DMS 273 (cell line): ENCODE results near the gene EPHA1.

ENCODE experiments used
- DNase-seq: peaks from one replicate; lab custom pipeline; 2025; ENCODE audit not compliant: unreplicated experiment; lab: John Stamatoyannopoulos, UW

Gene EPHA1

GRCh38 chr7:143352531-143353002 is 56.1 kb downstream of the EPHA1 start:
- no peak for DNase-seq

DNA sequence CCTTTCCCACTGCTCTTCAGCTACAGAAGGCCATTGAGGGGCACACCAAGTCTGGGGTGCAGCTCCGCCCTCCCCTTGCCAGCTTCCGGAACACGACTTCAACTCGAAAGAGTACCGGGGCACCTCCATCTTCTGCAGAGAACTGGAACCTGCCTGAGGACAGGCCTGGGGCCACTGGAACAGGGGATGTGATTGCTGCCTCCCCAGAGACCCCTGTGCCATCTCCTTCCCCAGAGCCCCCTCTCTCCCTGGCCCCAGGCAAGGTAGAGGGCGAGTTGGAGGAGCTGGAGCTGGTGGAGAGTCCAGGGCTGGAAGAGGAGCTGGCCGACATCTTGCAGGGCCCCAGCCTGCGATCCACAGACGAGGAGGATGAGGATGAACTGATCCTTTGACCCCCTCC is 57.1 kb downstream of the EPHA1 start:
- DNase-seq: no peak

DNA sequence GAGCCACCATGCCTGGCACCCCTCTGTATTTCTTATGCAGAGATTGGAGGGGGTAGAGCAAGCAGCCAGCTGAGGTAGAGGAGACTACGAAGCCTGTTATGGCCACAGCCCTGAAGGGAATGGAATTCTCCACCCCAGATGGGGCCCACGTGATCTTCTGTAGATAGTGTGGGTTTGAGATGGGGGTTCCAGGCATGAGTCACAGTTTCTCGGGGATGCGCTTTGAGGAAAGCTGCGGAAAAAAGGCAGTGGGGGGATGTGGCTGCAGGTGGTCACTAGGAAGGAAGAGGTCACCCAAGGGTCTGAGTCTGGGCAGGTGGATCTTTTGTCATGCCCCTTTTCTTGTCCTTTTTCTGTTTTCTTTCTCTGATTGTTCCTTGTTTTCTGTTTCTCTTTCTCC is 57.6 kb downstream of the EPHA1 start:
- DNase-seq: no peak

DNA sequence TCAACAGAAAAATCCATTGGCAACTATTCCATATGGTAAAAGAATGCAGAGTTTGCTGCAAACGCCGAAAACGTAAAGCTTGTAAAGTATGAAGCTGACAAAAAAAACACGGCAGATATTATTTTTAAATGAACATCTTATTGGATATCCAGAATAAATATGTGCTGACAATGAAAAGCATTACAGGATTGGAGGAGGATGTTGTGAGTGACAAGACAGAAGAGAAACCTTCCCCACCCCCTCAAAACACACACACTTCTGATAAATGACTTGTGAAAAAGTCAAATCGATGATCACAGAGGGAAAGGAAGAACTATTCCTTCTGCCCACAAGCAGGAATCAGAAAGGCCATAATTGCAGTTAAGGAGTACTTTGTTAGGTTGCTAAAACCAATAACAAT is 60.7 kb downstream of the EPHA1 start:
- no peak for DNase-seq

- no peak for DNase-seq
Observed at GRCh38 chr7:143346018-143346417, 62.6 kb downstream of the EPHA1 start.

- DNase-seq: peak; percentile 83
Observed at GRCh38 chr7:143345428-143345900, 63.2 kb downstream of the EPHA1 start.

DNA sequence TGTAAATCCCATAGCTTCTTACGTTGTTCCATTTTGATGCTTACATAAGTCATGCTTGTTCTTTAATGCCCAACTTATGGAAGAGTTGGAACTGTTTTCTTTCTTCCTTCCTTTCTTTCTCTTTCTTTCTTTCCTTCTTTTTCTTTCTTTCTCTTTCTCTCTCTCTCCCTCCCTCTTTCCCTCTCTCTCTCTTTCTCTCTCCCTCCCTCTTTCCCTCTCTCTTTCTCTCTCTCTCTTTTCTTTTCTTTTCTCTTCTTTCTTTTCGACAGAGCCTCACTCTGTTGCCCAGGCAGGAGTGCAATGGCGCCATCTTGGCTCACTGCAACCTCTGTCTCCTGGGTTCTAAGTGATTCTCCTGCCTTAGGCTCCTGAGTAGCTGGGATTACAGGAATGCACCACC is 65.1 kb downstream of the EPHA1 start:
- no peak for DNase-seq

- no peak for DNase-seq
Observed at GRCh38 chr7:143341842-143342241, 66.8 kb downstream of the EPHA1 start.
